ENCODE measurements around the gene GOLGA5. TPM values are rescaled to one million over a fixed set of nuclear protein-coding genes. Genes with fewer than 3 reads are reported as not detected.
"Not testable (repeated sequence)": the region's sequence is repeated elsewhere in the genome, so short reads cannot be mapped to it uniquely, and the experiment has no call there.

GOLGA5 gene
- 24.7 and 28.1 TPM in 2 replicates for total RNA-seq (2014; rRNA removed; shearing (Covaris generic))

- DNase-seq (ENCODE audit: low spot score) = peak; percentile 84
Observed at GRCh38 chr14:92793709-92794546, at the start of gene GOLGA5. TSS of gene GOLGA5 (plus strand) at chr14:92794305. CDS start at chr14:92797438, 3,133 bp downstream.

GRCh38 chr14:92747701-92748258 is 46.3 kb upstream of the GOLGA5 start:
- DNase-seq (ENCODE audit: low spot score) = no peak

- peak; percentile 72 for DNase-seq (ENCODE audit: low spot score)
Observed at GRCh38 chr14:92748259-92749016, 45.7 kb upstream of the GOLGA5 start, which contains the start of gene LGMN. TSS of gene LGMN (minus strand) at chr14:92748627. CDS start at chr14:92732786, 15,841 bp downstream.

- DNase-seq (ENCODE audit: low spot score) = not testable (repeated sequence)
Observed at GRCh38 chr14:92750222-92750728, 43.8 kb upstream of the GOLGA5 start.

- DNase-seq (ENCODE audit: low spot score) = no peak
Observed at GRCh38 chr14:92750994-92751400, 43.1 kb upstream of the GOLGA5 start.

GRCh38 chr14:92751819-92752218 is 42.3 kb upstream of the GOLGA5 start:
- no peak for DNase-seq (ENCODE audit: low spot score)

- no peak for DNase-seq (ENCODE audit: low spot score)
Observed at GRCh38 chr14:92753250-92753649, 40.9 kb upstream of the GOLGA5 start.

- no peak for DNase-seq (ENCODE audit: low spot score)
Observed at GRCh38 chr14:92754966-92755365, 39.1 kb upstream of the GOLGA5 start.

- DNase-seq (ENCODE audit: low spot score) = no peak
Observed at GRCh38 chr14:92755495-92755894, 38.6 kb upstream of the GOLGA5 start.

- DNase-seq (ENCODE audit: low spot score) = no peak
Observed at GRCh38 chr14:92756446-92756845, 37.7 kb upstream of the GOLGA5 start.

- DNase-seq (ENCODE audit: low spot score) = peak; percentile 71
Observed at GRCh38 chr14:92759300-92759678, 34.8 kb upstream of the GOLGA5 start.

- DNase-seq (ENCODE audit: low spot score) = no peak
Observed at GRCh38 chr14:92759679-92760523, 34.2 kb upstream of the GOLGA5 start.

- peak; percentile 14 for DNase-seq (ENCODE audit: low spot score)
Observed at GRCh38 chr14:92760524-92760805, 33.6 kb upstream of the GOLGA5 start.

GRCh38 chr14:92763666-92764631 is 30.2 kb upstream of the GOLGA5 start:
- not testable (repeated sequence) for DNase-seq (ENCODE audit: low spot score)

- not testable (repeated sequence) for DNase-seq (ENCODE audit: low spot score)
Observed at GRCh38 chr14:92768236-92768635, 25.9 kb upstream of the GOLGA5 start.

- no peak for DNase-seq (ENCODE audit: low spot score)
Observed at GRCh38 chr14:92768795-92769194, 25.3 kb upstream of the GOLGA5 start.

- no peak for DNase-seq (ENCODE audit: low spot score)
Observed at GRCh38 chr14:92770484-92770883, 23.6 kb upstream of the GOLGA5 start.

- DNase-seq (ENCODE audit: low spot score) = no peak
Observed at GRCh38 chr14:92774572-92774971, 19.5 kb upstream of the GOLGA5 start.

GRCh38 chr14:92775292-92775691 is 18.8 kb upstream of the GOLGA5 start:
- DNase-seq (ENCODE audit: low spot score) = not testable (repeated sequence)

- not testable (repeated sequence) for DNase-seq (ENCODE audit: low spot score)
Observed at GRCh38 chr14:92778868-92779565, 15.1 kb upstream of the GOLGA5 start.
